CD14-positive monocyte (primary cell): Measurements from ENCODE around the gene PROB1. TPM values are rescaled to one million over a fixed set of nuclear protein-coding genes. Genes with fewer than 3 reads are reported as not detected.

ENCODE experiments used
- DNase-seq, 3 donors: peaks; one replicate each; pipeline ENCODE4 v3.0.0-alpha.2; 2011 to 2022
- H2AFZ ChIP-seq: 2 replicates; pipeline ENCODE4 v1.6.0; 2012; ENCODE audit warnings: mild to moderate bottlenecking, low read depth, low read length, inconsistent platforms; ENCODE audit not compliant: insufficient read depth, poor library complexity, severe bottlenecking
- H3K27ac ChIP-seq, 2 donors: 1 replicate in 1 of 2; 2 replicates in 1 of 2; pipeline ENCODE4 v1.5.1; 2012 to 2013; ENCODE audit warnings: low read length in 2 of 2, control low read depth in 1 of 2, inconsistent platforms in 1 of 2, low read depth in 1 of 2, mild to moderate bottlenecking in 1 of 2
- H3K27me3 ChIP-seq, 2 donors: one replicate each; pipeline versions ENCODE4 v1.6.0 to v1.6.1; 2011 to 2013; ENCODE audit warnings: low read length in 2 of 2; ENCODE audit not compliant: control insufficient read depth in 2 of 2, insufficient read depth in 2 of 2
- H3K36me3 ChIP-seq, 2 donors: replicated peaks in 1 of 2; 1 replicate in 1 of 2; 2 replicates in 1 of 2; pipeline versions ENCODE4 v1.5.1 to v1.6.1; 2012 to 2013; ENCODE audit warnings: low read length in 2 of 2, control low read depth in 1 of 2, inconsistent platforms in 1 of 2, mild to moderate bottlenecking in 1 of 2; ENCODE audit not compliant: insufficient read depth in 2 of 2, control insufficient read depth in 1 of 2
- H3K4me1 ChIP-seq, 2 donors: 1 replicate in 1 of 2; 2 replicates in 1 of 2; pipeline versions ENCODE4 v1.5.1 to v1.6.1; 2012 to 2013; ENCODE audit warnings: low read length in 2 of 2, control low read depth in 1 of 2, inconsistent platforms in 1 of 2, mild to moderate bottlenecking in 1 of 2, moderate library complexity in 1 of 2; ENCODE audit not compliant: insufficient read depth in 2 of 2, control insufficient read depth in 1 of 2
- H3K4me2 ChIP-seq: replicated peaks from 2 replicates; pipeline ENCODE3; 2012; ENCODE audit warnings: low read length, moderate library complexity, mild to moderate bottlenecking; ENCODE audit not compliant: poor library complexity, severe bottlenecking; ENCODE audit errors: extremely low read depth
- H3K4me3 ChIP-seq, 3 experiments: fragments of 200-600 bp in 1 of 3; sonication (generic) in 1 of 3; replicated peaks in 1 of 3; 1 replicate in 2 of 3; 2 replicates in 1 of 3; pipeline ENCODE4 v1.5.1; 2011 to 2013; ENCODE audit warnings: low read length in 3 of 3, mild to moderate bottlenecking in 3 of 3, control low read depth in 2 of 3, low read depth in 2 of 3, inconsistent platforms in 1 of 3, moderate library complexity in 1 of 3
- H3K79me2 ChIP-seq: 2 replicates; pipeline ENCODE4 v1.6.0; 2012; ENCODE audit warnings: mild to moderate bottlenecking, control low read depth, inconsistent platforms, low read length, moderate library complexity; ENCODE audit not compliant: insufficient read depth
- H3K9ac ChIP-seq: 2 replicates; pipeline ENCODE4 v1.6.0; 2017; ENCODE audit warnings: low read length, mild to moderate bottlenecking; ENCODE audit not compliant: insufficient read depth, poor library complexity, severe bottlenecking
- H3K9me3 ChIP-seq, 2 donors: replicated peaks in 1 of 2; 1 replicate in 1 of 2; 2 replicates in 1 of 2; pipeline versions ENCODE4 v1.5.1 to v1.6.1; 2012 to 2013; ENCODE audit warnings: low read length in 2 of 2, control low read depth in 1 of 2; ENCODE audit not compliant: control insufficient read depth in 1 of 2, insufficient read depth in 1 of 2
- H4K20me1 ChIP-seq: 2 replicates; pipeline ENCODE4 v1.6.0; 2012; ENCODE audit warnings: mild to moderate bottlenecking, low read length, control low read depth, moderate library complexity; ENCODE audit not compliant: insufficient read depth
- H3K27ac Mint-ChIP-seq, 7 donors: one replicate each; pipeline ENCODE4 v1.8.0; 2020; ENCODE audit warnings: mild to moderate bottlenecking in 7 of 7, mixed read lengths in 7 of 7, moderate library complexity in 6 of 7, inconsistent platforms in 2 of 7
- H3K27me3 Mint-ChIP-seq, 3 donors: one replicate each; pipeline ENCODE4 v1.8.0; 2021 to 2022; ENCODE audit warnings: low read depth in 3 of 3, mild to moderate bottlenecking in 3 of 3, mixed read lengths in 3 of 3, moderate library complexity in 3 of 3, inconsistent platforms in 1 of 3
- H3K36me3 Mint-ChIP-seq, 2 donors: one replicate each; pipeline ENCODE4 v1.8.0; 2020; ENCODE audit warnings: mixed read lengths in 2 of 2, inconsistent platforms in 1 of 2, mild to moderate bottlenecking in 1 of 2
- H3K4me1 Mint-ChIP-seq: one replicate; pipeline ENCODE4 v1.8.0; 2020; ENCODE audit warnings: mild to moderate bottlenecking, mixed read lengths
- H3K4me3 Mint-ChIP-seq, 2 donors: one replicate each; pipeline ENCODE4 v1.8.0; 2020; ENCODE audit warnings: mild to moderate bottlenecking in 2 of 2, mixed read lengths in 2 of 2, moderate library complexity in 1 of 2
- H3K9me3 Mint-ChIP-seq, 7 donors: one replicate each; pipeline ENCODE4 v1.8.0; 2020 to 2022; ENCODE audit warnings: mixed read lengths in 7 of 7, mild to moderate bottlenecking in 6 of 7, moderate library complexity in 6 of 7, inconsistent platforms in 2 of 7
- CTCF ChIP-seq: fragments of 200-600 bp; IDR thresholded peaks from one replicate; pipeline ENCODE4 v1.8.0; 2022; ENCODE audit warnings: antibody characterized with exemption, mild to moderate bottlenecking
- WGBS: methylation state at CpG from one replicate; pipeline ENCODE4 v1.1.5; 2013; ENCODE audit warnings: missing lambda C conversion rate; ENCODE audit not compliant: insufficient coverage; 5-methylcytosine and 5-hydroxymethylcytosine counted together
- intact Hi-C, 2 donors: fragments of 100-400 bp; cut with micrococcal nuclease; formaldehyde crosslinking; loops; one replicate each; pipeline versions ENCODE4 v1.15.0 to v1.15.1; 2023
- polyA plus RNA-seq, 3 donors: library from polyadenylated mRNA; depleted of rRNA in 1 of 3; unstranded in 2 of 3; stranded (reverse) in 1 of 3; fragments of 300-500 nt in 2 of 3; fragments of >200 nt in 1 of 3; fragmentation: Illumina TruSeq in 2 of 3; gene quantifications; 1 replicate in 2 of 3; 2 replicates in 1 of 3; pipeline ENCODE4 v1.2.3, GENCODE V29; 2012 to 2021

PROB1 gene
- polyA plus RNA-seq, 3 donors: 0.05 to 0.11 TPM; not detected in 1

- H2AFZ ChIP-seq: no peak overlapping the region
- H3K4me1 ChIP-seq: peaks cover 12 to 15% of the 10 kb centered on the region in 2 donors
- Mint-ChIP-seq H3K9me3 (peaks cover 0 to 2% (median 0%) of the 10 kb centered on the region in 7 donors), H3K4me1 (peaks cover 28% of the 10 kb centered on the region), H3K27ac (no peak overlapping the region), H3K27me3 (peaks cover 6 to 18% (median 8%) of the 10 kb centered on the region in 3 donors), H3K36me3 (no peaks in the 10 kb centered on the region), H3K4me3 (no peak overlapping the region)
- 100% methylated on average over 3 of the region's 6 CpGs for WGBS
- H3K4me2 ChIP-seq: no peak overlapping the region
- H3K27me3 ChIP-seq: peaks cover 0 to 4% of the 10 kb centered on the region in 2 donors
- H3K27ac ChIP-seq: no peak overlapping the region
- H3K9me3 ChIP-seq: no peaks in the 10 kb centered on the region
- DNase-seq: no peak
- intact Hi-C loops: no loop called here
- H4K20me1 ChIP-seq: no peaks in the 10 kb centered on the region
- H3K9ac ChIP-seq: no peak overlapping the region
- TF ChIP-seq CTCF: no peak
- H3K79me2 ChIP-seq: no peaks in the 10 kb centered on the region
- no peak overlapping the region for H3K4me3 ChIP-seq
- H3K36me3 ChIP-seq: no peaks in the 10 kb centered on the region
Observed at GRCh38 chr5:139399501-139400121, 4.7 kb upstream of the PROB1 start.

- H3K27me3 Mint-ChIP-seq: peaks cover 21 to 35% (median 23%) of the 10 kb centered on the region in 3 donors
- H3K9me3 Mint-ChIP-seq: peaks cover 0 to 6% (median 3%) of the 10 kb centered on the region in 7 donors
- peaks cover 6 to 19% of the 10 kb centered on the region in 2 donors for H3K27me3 ChIP-seq
- no peak overlapping the region for H3K9ac ChIP-seq
- H3K4me1 Mint-ChIP-seq: peaks cover 22% of the 10 kb centered on the region
- H3K27ac ChIP-seq: no peak overlapping the region
- 80% methylated on average over 1 of the region's 6 CpGs for WGBS
- no peak overlapping the region for H2AFZ ChIP-seq
- no peak overlapping the region for H3K4me3 ChIP-seq
- H3K79me2 ChIP-seq: no peaks in the 10 kb centered on the region
- no peak for TF ChIP-seq CTCF
- DNase-seq: no peak
- H4K20me1 ChIP-seq: no peaks in the 10 kb centered on the region
- H3K36me3 Mint-ChIP-seq: no peaks in the 10 kb centered on the region
- H3K4me1 ChIP-seq: peaks cover 12 to 18% of the 10 kb centered on the region in 2 donors
- intact Hi-C loops: no loop called here
- no peak overlapping the region for H3K27ac Mint-ChIP-seq
- no peak overlapping the region for H3K4me2 ChIP-seq
- H3K36me3 ChIP-seq: no peaks in the 10 kb centered on the region
- peaks cover 0 to 5% of the 10 kb centered on the region in 2 donors for H3K9me3 ChIP-seq
- no peak overlapping the region for H3K4me3 Mint-ChIP-seq
Observed at GRCh38 chr5:139397921-139398320, 3.0 kb upstream of the PROB1 start.
